MCF 10A (cell line): ENCODE results near the gene XPNPEP1. TPM values are rescaled to one million over a fixed set of nuclear protein-coding genes. Genes with fewer than 3 reads are reported as not detected.
A peak's percentile ranks its signal among the peaks of the same experiment; 100 is the strongest.

Experiments
- BruUV-seq: library from RNA; stranded (reverse); fragments of 400-500 nt; replicated peaks from 2 replicates; lab custom pipeline; 2021; lab: Mats Ljungman, UMichigan
- CTCF ChIA-PET: fragments of 300-600 bp; sonication (Branson Sonifier 250); formaldehyde crosslinking; extraction: SDS; loops from one replicate; lab custom pipeline; 2021; ENCODE audit warnings: antibody characterized with exemption, inconsistent platforms; lab: Yijun Ruan, JAX
- POLR2A ChIA-PET: fragments of 300-600, 350-650 bp; sonication (Branson Sonifier 250); formaldehyde crosslinking; extraction: SDS; loops from one replicate; lab custom pipeline; 2020; ENCODE audit warnings: antibody characterized with exemption, inconsistent platforms; lab: Yijun Ruan, JAX
- DNase-seq: peaks from one replicate; pipeline ENCODE4 v3.0.0-alpha.2; 2018; ENCODE audit not compliant: unreplicated experiment
- H3K27ac Mint-ChIP-seq: one replicate; pipeline ENCODE4 v1.8.0; 2022; ENCODE audit warnings: mild to moderate bottlenecking, low read depth, mixed read lengths; ENCODE audit not compliant: unreplicated experiment
- H3K27me3 Mint-ChIP-seq: one replicate; pipeline ENCODE4 v1.8.0; 2022; ENCODE audit warnings: mixed read lengths; ENCODE audit not compliant: insufficient read depth, unreplicated experiment
- H3K36me3 Mint-ChIP-seq: one replicate; pipeline ENCODE4 v1.8.0; 2022; ENCODE audit warnings: mild to moderate bottlenecking, moderate library complexity, mixed read lengths; ENCODE audit not compliant: insufficient read depth, unreplicated experiment
- H3K4me1 Mint-ChIP-seq: one replicate; pipeline ENCODE4 v1.8.0; 2022; ENCODE audit warnings: mixed read lengths; ENCODE audit not compliant: insufficient read depth, unreplicated experiment
- H3K4me3 Mint-ChIP-seq: one replicate; pipeline ENCODE4 v1.8.0; 2022; ENCODE audit warnings: mild to moderate bottlenecking, moderate library complexity, mixed read lengths; ENCODE audit not compliant: unreplicated experiment
- H3K9me3 Mint-ChIP-seq: one replicate; pipeline ENCODE4 v1.8.0; 2022; ENCODE audit warnings: mixed read lengths; ENCODE audit not compliant: unreplicated experiment
- CTCF ChIP-seq: fragments of 200-600 bp; IDR thresholded peaks from one replicate; pipeline ENCODE4 v1.8.0; 2022; ENCODE audit warnings: antibody characterized with exemption, mild to moderate bottlenecking; ENCODE audit not compliant: unreplicated experiment
- intact Hi-C: fragments of 100-400 bp; cut with micrococcal nuclease; formaldehyde crosslinking; loops from 2 replicates; pipeline ENCODE4 v1.14.1; 2022
- total RNA-seq: library from RNA; stranded (reverse); gene quantifications from 2 replicates; pipeline ENCODE4 v1.2.3, GENCODE V29; 2022

XPNPEP1 gene
- total RNA-seq, 1 experiment from 2014 or later, result 52.1 TPM

GRCh38 chr10:109939315-109939961 is 16.1 kb upstream of the XPNPEP1 start:
- no TSS peak for BruUV-seq
- ChIA-PET POLR2A (interaction anchor here (0.9 kb wide), 1 partner anchor 9 kb away, joined by 3 read pairs; no protein-coding TSS in a partner anchor), CTCF (interaction anchor here (1.1 to 1.3 kb wide), 2 partner anchors 9 to 55 kb away, joined by 3 read pairs; no protein-coding TSS in a partner anchor)
- Mint-ChIP-seq H3K9me3 (no peaks in the 10 kb centered on the region), H3K27ac (no peak overlapping the region), H3K27me3 (no peaks in the 10 kb centered on the region), H3K4me1 (peaks cover 16% of the 10 kb centered on the region), H3K4me3 (no peak overlapping the region), H3K36me3 (no peaks in the 10 kb centered on the region)
- TF ChIP-seq CTCF, result no peak
- intact Hi-C loops, result no loop called here
- DNase-seq, result no peak

GRCh38 chr10:109937460-109938065 is 14.3 kb upstream of the XPNPEP1 start:
- ChIA-PET CTCF (interaction anchor here (0.5 to 1.0 kb wide), 4 partner anchors 12 to 140 kb away, joined by 3 to 4 read pairs (median 4); no protein-coding TSS in a partner anchor), POLR2A (no interaction called here)
- no TSS peak for BruUV-seq
- TF ChIP-seq CTCF, result no peak
- H3K27ac Mint-ChIP-seq, result peak overlapping the region; percentile 76
- H3K9me3 Mint-ChIP-seq, result no peaks in the 10 kb centered on the region
- no peak overlapping the region for H3K4me3 Mint-ChIP-seq
- intact Hi-C loops, result no loop called here
- peaks cover 20% of the 10 kb centered on the region for H3K4me1 Mint-ChIP-seq
- no peaks in the 10 kb centered on the region for H3K36me3 Mint-ChIP-seq
- DNase-seq, result no peak
- H3K27me3 Mint-ChIP-seq, result no peaks in the 10 kb centered on the region

- no TSS peak for BruUV-seq
- peak overlapping the region; percentile 79 for H3K27ac Mint-ChIP-seq
- peaks cover 38% of the 10 kb centered on the region for H3K4me1 Mint-ChIP-seq
- H3K27me3 Mint-ChIP-seq, result no peaks in the 10 kb centered on the region
- intact Hi-C loops, result no loop called here
- H3K36me3 Mint-ChIP-seq, result no peaks in the 10 kb centered on the region
- ChIA-PET CTCF (interaction anchor here (0.5 to 2.9 kb wide), 6 partner anchors 32 to 343 kb away, joined by 3 to 11 read pairs (median 3); no protein-coding TSS in a partner anchor), POLR2A (interaction anchor here (0.6 to 1.5 kb wide), 5 partner anchors 9 to 1142 kb away, joined by 3 to 5 read pairs (median 3); partner anchors contain the start of genes ADRA2A and XPNPEP1)
- H3K4me3 Mint-ChIP-seq, result peak overlapping the region; percentile 35
- no peaks in the 10 kb centered on the region for H3K9me3 Mint-ChIP-seq
- DNase-seq, result peak; percentile 68
- no peak for TF ChIP-seq CTCF
Measured at GRCh38 chr10:109934958-109935793, 11.9 kb upstream of the XPNPEP1 start.
